IMR-90 (cell line): Measurements from ENCODE around the gene ERAS. TPM values are rescaled to one million over a fixed set of nuclear protein-coding genes. Genes with fewer than 3 reads are reported as not detected.
"Not testable (repeated sequence)": the region's sequence is repeated elsewhere in the genome, so short reads cannot be mapped to it uniquely, and the experiment has no call there.

Source experiments
- ATAC-seq: fragments of 200-7000 bp; cut with Tn5 transposase; 2 replicates; pipeline ENCODE4 v1.9.1; 2020; ENCODE audit warnings: low read depth, mild to moderate bottlenecking, moderate library complexity
- BruUV-seq: library from RNA; stranded (reverse); fragments of 400-500 nt; replicated peaks from 2 replicates; lab custom pipeline; 2021; lab: Mats Ljungman, UMichigan
- CTCF ChIA-PET: fragments of 300-600 bp; formaldehyde crosslinking; extraction: SDS; loops from one replicate; lab custom pipeline; 2021; ENCODE audit warnings: antibody characterized with exemption; lab: Yijun Ruan, JAX
- POLR2A ChIA-PET: fragments of 300-600 bp; sonication (Branson Sonifier 250); formaldehyde crosslinking; loops from one replicate; lab custom pipeline; 2022; ENCODE audit warnings: antibody characterized with exemption; ENCODE audit not compliant: unreplicated experiment; lab: Charles Lee
- DNase-seq: peaks from one replicate; pipeline ENCODE4 v3.0.0; 2013
- H2AFZ ChIP-seq: replicated peaks from 2 replicates; pipeline ENCODE3; 2013; ENCODE audit warnings: low read length, mild to moderate bottlenecking; ENCODE audit not compliant: poor library complexity
- H2AK5ac ChIP-seq: 2 replicates; pipeline ENCODE4 v1.6.1; 2013; ENCODE audit warnings: low read depth, low read length, inconsistent platforms
- H2AK9ac ChIP-seq: replicated peaks from 2 replicates; pipeline ENCODE3; 2013; ENCODE audit warnings: mild to moderate bottlenecking, low read depth, low read length, moderate library complexity; ENCODE audit not compliant: poor library complexity
- H2BK120ac ChIP-seq: 2 replicates; pipeline ENCODE4 v1.6.1; 2013; ENCODE audit warnings: low read depth, low read length, inconsistent platforms
- H2BK15ac ChIP-seq: 3 replicates; pipeline ENCODE4 v1.6.1; 2013; ENCODE audit warnings: low read depth, low read length, inconsistent platforms
- H2BK20ac ChIP-seq: 2 replicates; pipeline ENCODE4 v1.6.1; 2013; ENCODE audit warnings: low read depth, mild to moderate bottlenecking, inconsistent platforms, low read length, moderate library complexity
- H2BK5ac ChIP-seq: 2 replicates; pipeline ENCODE4 v1.6.1; 2013; ENCODE audit warnings: mild to moderate bottlenecking, low read depth, low read length, inconsistent platforms; ENCODE audit not compliant: poor library complexity, severe bottlenecking
- H3K14ac ChIP-seq: replicated peaks from 2 replicates; pipeline ENCODE4 v1.6.1; 2013; ENCODE audit warnings: low read depth, low read length, inconsistent platforms
- H3K18ac ChIP-seq: 2 replicates; pipeline ENCODE4 v1.6.1; 2013; ENCODE audit warnings: low read depth, low read length, control low read depth
- H3K23ac ChIP-seq: 2 replicates; pipeline ENCODE4 v1.6.1; 2013; ENCODE audit warnings: low read depth, low read length, inconsistent platforms
- H3K27ac ChIP-seq: 2 replicates; pipeline ENCODE4 v1.5.1; 2013; ENCODE audit warnings: mild to moderate bottlenecking, control low read depth, low read length; ENCODE audit not compliant: insufficient read depth
- H3K27me3 ChIP-seq: 2 replicates; pipeline ENCODE4 v1.6.1; 2013; ENCODE audit warnings: low read length; ENCODE audit not compliant: control insufficient read depth, insufficient read depth
- H3K36me3 ChIP-seq: 2 replicates; pipeline ENCODE4 v1.6.1; 2013; ENCODE audit warnings: low read length, mixed read lengths; ENCODE audit not compliant: control insufficient read depth, insufficient read depth
- H3K4ac ChIP-seq: 2 replicates; pipeline ENCODE4 v1.6.1; 2013; ENCODE audit warnings: low read depth, low read length, inconsistent platforms
- H3K4me1 ChIP-seq: 2 replicates; pipeline ENCODE4 v1.6.1; 2013; ENCODE audit warnings: low read length, mixed read lengths; ENCODE audit not compliant: control insufficient read depth, insufficient read depth
- H3K4me2 ChIP-seq: 2 replicates; pipeline ENCODE4 v1.6.1; 2013; ENCODE audit warnings: low read depth, mild to moderate bottlenecking, control low read depth, low read length, moderate library complexity
- H3K4me3 ChIP-seq: 2 replicates; pipeline ENCODE4 v1.5.1; 2013; ENCODE audit warnings: low read depth, mild to moderate bottlenecking, control low read depth, low read length, moderate library complexity; ENCODE audit not compliant: insufficient read depth
- H3K56ac ChIP-seq: 2 replicates; pipeline ENCODE4 v1.6.1; 2013; ENCODE audit warnings: low read length, inconsistent platforms; ENCODE audit not compliant: insufficient read depth; ENCODE audit errors: extremely low read depth
- H3K79me1 ChIP-seq, 2 experiments: 2 replicates each; pipeline ENCODE4 v1.6.1; 2013; ENCODE audit warnings: low read length in 2 of 2, inconsistent platforms in 1 of 2, low read depth in 1 of 2
- H3K9ac ChIP-seq: 2 replicates; pipeline ENCODE4 v1.6.1; 2013; ENCODE audit warnings: low read depth, low read length, control low read depth
- H3K9me1 ChIP-seq: 2 replicates; pipeline ENCODE4 v1.6.1; 2013; ENCODE audit warnings: low read length, inconsistent platforms; ENCODE audit not compliant: insufficient read depth
- H3K9me3 ChIP-seq: 2 replicates; pipeline ENCODE4 v1.6.1; 2013; ENCODE audit warnings: low read length; ENCODE audit not compliant: control insufficient read depth, insufficient read depth
- H4K20me1 ChIP-seq: 2 replicates; pipeline ENCODE4 v1.6.1; 2013; ENCODE audit warnings: low read length, inconsistent platforms; ENCODE audit not compliant: insufficient read depth
- H4K5ac ChIP-seq: 2 replicates; pipeline ENCODE4 v1.6.1; 2013; ENCODE audit warnings: mild to moderate bottlenecking, low read depth, low read length, control low read depth
- H4K8ac ChIP-seq, 2 experiments: 2 replicates each; pipeline ENCODE4 v1.6.1; 2013; ENCODE audit warnings: low read depth in 2 of 2, low read length in 2 of 2, control low read depth in 1 of 2, inconsistent platforms in 1 of 2
- H4K91ac ChIP-seq: 2 replicates; pipeline ENCODE4 v1.6.1; 2013; ENCODE audit warnings: low read depth, low read length, inconsistent platforms; ENCODE audit not compliant: insufficient read depth
- CEBPB ChIP-seq: IDR thresholded peaks from 2 replicates; pipeline ENCODE4 v1.6.1; 2012; ENCODE audit warnings: low read depth, low read length, improper control_type of control experiment
- CHD1 ChIP-seq: IDR thresholded peaks from 2 replicates; pipeline ENCODE4 v1.6.1; 2012; ENCODE audit warnings: low read depth, low read length, improper control_type of control experiment
- FOS ChIP-seq: fragments of 150-350 bp; IDR thresholded peaks from 2 replicates; pipeline ENCODE4 v1.6.1; 2016; ENCODE audit warnings: low read depth, low read length
- MAFK ChIP-seq: IDR thresholded peaks from 2 replicates; pipeline ENCODE4 v1.6.1; 2012; ENCODE audit warnings: low read depth, low read length, improper control_type of control experiment
- MAZ ChIP-seq: IDR thresholded peaks from 2 replicates; pipeline ENCODE4 v1.6.1; 2012; ENCODE audit warnings: low read depth, mild to moderate bottlenecking, low read length, improper control_type of control experiment, moderate library complexity, borderline replicate concordance
- MXI1 ChIP-seq: IDR thresholded peaks from 2 replicates; pipeline ENCODE4 v1.6.1; 2012; ENCODE audit warnings: low read depth, mild to moderate bottlenecking, low read length, moderate library complexity, borderline replicate concordance
- POLR2A ChIP-seq: IDR thresholded peaks from 2 replicates; pipeline ENCODE4 v1.6.1; 2012; ENCODE audit warnings: mild to moderate bottlenecking, low read depth, low read length
- RAD21 ChIP-seq: IDR thresholded peaks from 2 replicates; pipeline ENCODE4 v1.6.1; 2012; ENCODE audit warnings: low read length, improper control_type of control experiment
- RCOR1 ChIP-seq: IDR thresholded peaks from 2 replicates; pipeline ENCODE4 v1.6.1; 2012; ENCODE audit warnings: mild to moderate bottlenecking, low read length, improper control_type of control experiment; ENCODE audit not compliant: insufficient replicate concordance
- RFX5 ChIP-seq: IDR thresholded peaks from 2 replicates; pipeline ENCODE4 v1.8.0; 2012; ENCODE audit warnings: low read depth, mild to moderate bottlenecking, low read length, moderate library complexity
- SMC3 ChIP-seq: fragments of 150-350 bp; IDR thresholded peaks from 2 replicates; pipeline ENCODE4 v1.6.1; 2016; ENCODE audit warnings: low read depth, mild to moderate bottlenecking, antibody characterized with exemption, low read length, moderate library complexity
- WGBS, 2 experiments: methylation state at CpG; one replicate each; pipeline versions ENCODE4 v1.1.5 to v1.1.7; 2013; ENCODE audit warnings: missing lambda C conversion rate in 2 of 2; ENCODE audit not compliant: insufficient read length in 1 of 2; ENCODE audit errors: extremely low coverage in 2 of 2; 5-methylcytosine and 5-hydroxymethylcytosine counted together
- dilution Hi-C: fragments of 300-500 bp; cut with HindIII; formaldehyde crosslinking; loops from one replicate; pipeline ENCODE4 v1.14.3; 2018; ENCODE audit warnings: low sequenced_read_pairs; ENCODE audit not compliant: unreplicated experiment
- in situ Hi-C: fragments of 300-500 bp; cut with MboI; formaldehyde crosslinking; loops from 3 replicates; pipeline ENCODE4 v1.14.3; 2019; ENCODE audit warnings: low sequenced_read_pairs, inconsistent platforms, mixed read lengths
- intact Hi-C: fragments of 100-400 bp; cut with micrococcal nuclease; formaldehyde crosslinking; loops from 2 replicates; pipeline ENCODE4 v1.10.0; 2022
- polyA plus RNA-seq, 3 experiments: library from polyadenylated mRNA; depleted of rRNA; stranded (reverse); fragments of >200 nt; gene quantifications; 2 replicates each; pipeline ENCODE4 v1.2.3, GENCODE V29; 2012; ENCODE audit warnings: low replicate concordance in 1 of 3
- total RNA-seq: library from RNA; depleted of rRNA; stranded (reverse); fragments of >200 nt; gene quantifications from 2 replicates; pipeline ENCODE4 v1.2.3, GENCODE V29; 2012
- TF ChIP-seq, protein P1 (sequence below): fragments of 150-350 bp; IDR thresholded peaks from 2 replicates; pipeline ENCODE4 v1.6.1; 2016; ENCODE audit warnings: low read depth, mild to moderate bottlenecking, low read length, moderate library complexity, borderline replicate concordance

Gene ERAS
- total and polyA plus RNA-seq, 2 of the 4 experiments (the other 2 are of a cell fraction) = not detected

DNA sequence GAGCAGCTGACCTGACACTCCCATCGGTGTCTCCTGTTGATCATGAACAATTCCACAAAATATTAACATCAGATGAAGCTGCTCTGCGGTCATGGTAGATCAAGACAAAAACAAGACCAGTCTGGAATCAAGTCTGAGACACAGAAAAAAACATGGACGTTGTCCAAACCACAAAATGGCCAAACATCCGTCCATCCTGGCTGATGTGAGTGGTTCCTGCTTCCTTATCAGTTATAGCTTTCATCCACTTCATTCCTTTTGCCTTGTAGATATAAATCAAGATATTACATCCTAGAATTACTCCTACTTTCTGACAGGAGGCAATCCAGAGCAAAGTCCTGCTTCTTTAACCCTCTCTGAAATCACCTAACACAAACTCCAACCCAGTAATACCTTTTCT is 37.9 kb downstream of the ERAS start:
- DNase-seq = peak; percentile 62
- CTCF ChIA-PET = no interaction called here

GRCh38 chrX:48872017-48872416 is 45.7 kb downstream of the ERAS start:
- H3K36me3 ChIP-seq, ATAC-seq, H3K79me1 ChIP-seq, H3K56ac ChIP-seq, H4K20me1 ChIP-seq, H3K4ac ChIP-seq, H3K18ac ChIP-seq, H2AK5ac ChIP-seq, H2BK15ac ChIP-seq, H3K9me1 ChIP-seq, H3K9me3 ChIP-seq, H2BK5ac ChIP-seq, H3K23ac ChIP-seq, H4K5ac ChIP-seq, H3K4me3 ChIP-seq, BruUV-seq, H3K9ac ChIP-seq, H2AK9ac ChIP-seq, H3K27me3 ChIP-seq, H4K91ac ChIP-seq, H2AFZ ChIP-seq, H3K14ac ChIP-seq, H2BK20ac ChIP-seq, H4K8ac ChIP-seq, CTCF ChIA-PET, DNase-seq, in situ Hi-C loops, H3K4me2 ChIP-seq, intact Hi-C loops, H2BK120ac ChIP-seq, H3K4me1 ChIP-seq, H3K27ac ChIP-seq, dilution Hi-C loops: not testable (repeated sequence)
- POLR2A ChIA-PET = interaction anchor here (0.6 kb wide), 1 partner anchor 209 kb away, joined by 8 read pairs; no protein-coding TSS in a partner anchor
- WGBS, 2 experiments = no CpG with 5 or more reads among the region's 2 CpGs

More for the DNA sequence above, 37.9 kb downstream of the ERAS start:
- Histone ChIP-seq H4K8ac (no peak overlapping the region), H3K4ac (no peak overlapping the region), H2BK15ac (no peak overlapping the region), H3K27me3 (no peaks in the 10 kb centered on the region), H3K9ac (no peak overlapping the region), H3K18ac (no peak overlapping the region), H3K4me3 (no peak overlapping the region), H4K20me1 (no peaks in the 10 kb centered on the region), H3K9me1 (peaks cover 5% of the 10 kb centered on the region), H3K9me3 (no peaks in the 10 kb centered on the region), H3K14ac (no peak overlapping the region), H3K23ac (no peak overlapping the region), H4K5ac (no peak overlapping the region), H4K91ac (no peak overlapping the region), H3K56ac (no peak overlapping the region), H2BK20ac (no peak overlapping the region), H2BK120ac (no peak overlapping the region), H3K4me2 (no peak overlapping the region), H2AFZ (no peak overlapping the region), H2AK9ac (no peak overlapping the region), H2AK5ac (no peak overlapping the region), H2BK5ac (no peak overlapping the region), H3K36me3 (no peaks in the 10 kb centered on the region), H3K79me1 (no peaks in the 10 kb centered on the region), H3K4me1 (no peaks in the 10 kb centered on the region), H3K27ac (no peak overlapping the region)
- WGBS, 2 experiments = 20% methylated on average over 1 of the region's 4 CpGs; no CpG with 5 or more reads in 1 of the 2 experiments
- peak; percentile 62 for ATAC-seq
- dilution Hi-C loops = no loop called here
- in situ Hi-C loops = no loop called here
- intact Hi-C loops = no loop called here
- TF ChIP-seq CEBPB (no peak), FOS (no peak), SMC3 (no peak), POLR2A (no peak), RCOR1 (no peak), MAZ (no peak), RFX5 (no peak), CHD1 (no peak), MAFK (no peak), RAD21 (no peak), MXI1 (no peak)
- TF ChIP-seq, protein P1, sequence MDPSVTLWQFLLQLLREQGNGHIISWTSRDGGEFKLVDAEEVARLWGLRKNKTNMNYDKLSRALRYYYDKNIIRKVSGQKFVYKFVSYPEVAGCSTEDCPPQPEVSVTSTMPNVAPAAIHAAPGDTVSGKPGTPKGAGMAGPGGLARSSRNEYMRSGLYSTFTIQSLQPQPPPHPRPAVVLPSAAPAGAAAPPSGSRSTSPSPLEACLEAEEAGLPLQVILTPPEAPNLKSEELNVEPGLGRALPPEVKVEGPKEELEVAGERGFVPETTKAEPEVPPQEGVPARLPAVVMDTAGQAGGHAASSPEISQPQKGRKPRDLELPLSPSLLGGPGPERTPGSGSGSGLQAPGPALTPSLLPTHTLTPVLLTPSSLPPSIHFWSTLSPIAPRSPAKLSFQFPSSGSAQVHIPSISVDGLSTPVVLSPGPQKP = no peak
- no TSS peak for BruUV-seq
- POLR2A ChIA-PET = no interaction called here
